NB4 (cell line): ENCODE results near the gene SPATA6L.

ENCODE experiments used
- DNase-seq: peaks from one replicate; pipeline ENCODE4 v3.0.0; 2010; ENCODE audit warnings: low read depth
- H3K4me3 ChIP-seq: one replicate; pipeline ENCODE4 v1.5.1; 2011; ENCODE audit warnings: mild to moderate bottlenecking, low read depth, low read length, moderate library complexity
- MYC ChIP-seq: IDR thresholded peaks from 2 replicates; pipeline ENCODE4 v1.6.1; 2011; ENCODE audit warnings: low read depth, low read length
- POLR2A ChIP-seq: IDR thresholded peaks from 2 replicates; pipeline ENCODE4 v1.6.1; 2011; ENCODE audit warnings: mild to moderate bottlenecking; ENCODE audit not compliant: insufficient read length; ENCODE audit errors: extremely low read depth
- TF ChIP-seq, protein P1 (sequence below): IDR thresholded peaks from one replicate; pipeline ENCODE4 v1.5.1; 2012; ENCODE audit warnings: low read depth, low read length
- TF ChIP-seq, protein P2 (sequence below): IDR thresholded peaks from 2 replicates; pipeline ENCODE4 v1.6.1; 2011; ENCODE audit warnings: low read depth, low read length

SPATA6L gene

DNA sequence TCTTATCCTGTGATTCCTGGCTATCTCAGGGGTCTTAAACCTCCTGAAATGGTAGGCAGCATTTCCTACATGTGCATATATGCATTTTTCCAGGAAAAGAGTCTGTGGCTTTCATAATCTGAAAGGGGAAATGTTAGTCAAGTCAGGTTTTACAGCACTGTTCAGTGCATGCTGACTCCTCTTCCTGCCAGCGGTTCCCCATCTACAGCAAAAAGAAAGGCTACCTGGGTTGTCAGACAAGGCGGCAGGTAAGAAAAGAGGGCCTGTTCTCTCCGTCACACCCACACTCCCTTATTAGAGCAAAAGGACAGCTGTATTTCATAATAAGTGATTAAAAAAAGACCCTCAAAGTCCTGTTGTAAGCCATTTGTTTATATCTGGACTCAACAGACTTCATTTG is 4.3 kb upstream of the SPATA6L start:
- no peak overlapping the region for H3K4me3 ChIP-seq
- no peak for DNase-seq
- TF ChIP-seq, protein P1, sequence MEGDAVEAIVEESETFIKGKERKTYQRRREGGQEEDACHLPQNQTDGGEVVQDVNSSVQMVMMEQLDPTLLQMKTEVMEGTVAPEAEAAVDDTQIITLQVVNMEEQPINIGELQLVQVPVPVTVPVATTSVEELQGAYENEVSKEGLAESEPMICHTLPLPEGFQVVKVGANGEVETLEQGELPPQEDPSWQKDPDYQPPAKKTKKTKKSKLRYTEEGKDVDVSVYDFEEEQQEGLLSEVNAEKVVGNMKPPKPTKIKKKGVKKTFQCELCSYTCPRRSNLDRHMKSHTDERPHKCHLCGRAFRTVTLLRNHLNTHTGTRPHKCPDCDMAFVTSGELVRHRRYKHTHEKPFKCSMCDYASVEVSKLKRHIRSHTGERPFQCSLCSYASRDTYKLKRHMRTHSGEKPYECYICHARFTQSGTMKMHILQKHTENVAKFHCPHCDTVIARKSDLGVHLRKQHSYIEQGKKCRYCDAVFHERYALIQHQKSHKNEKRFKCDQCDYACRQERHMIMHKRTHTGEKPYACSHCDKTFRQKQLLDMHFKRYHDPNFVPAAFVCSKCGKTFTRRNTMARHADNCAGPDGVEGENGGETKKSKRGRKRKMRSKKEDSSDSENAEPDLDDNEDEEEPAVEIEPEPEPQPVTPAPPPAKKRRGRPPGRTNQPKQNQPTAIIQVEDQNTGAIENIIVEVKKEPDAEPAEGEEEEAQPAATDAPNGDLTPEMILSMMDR: no peak
- no peak for TF ChIP-seq POLR2A
- TF ChIP-seq, protein P2, sequence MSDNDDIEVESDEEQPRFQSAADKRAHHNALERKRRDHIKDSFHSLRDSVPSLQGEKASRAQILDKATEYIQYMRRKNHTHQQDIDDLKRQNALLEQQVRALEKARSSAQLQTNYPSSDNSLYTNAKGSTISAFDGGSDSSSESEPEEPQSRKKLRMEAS: no peak
- TF ChIP-seq MYC: no peak

DNA sequence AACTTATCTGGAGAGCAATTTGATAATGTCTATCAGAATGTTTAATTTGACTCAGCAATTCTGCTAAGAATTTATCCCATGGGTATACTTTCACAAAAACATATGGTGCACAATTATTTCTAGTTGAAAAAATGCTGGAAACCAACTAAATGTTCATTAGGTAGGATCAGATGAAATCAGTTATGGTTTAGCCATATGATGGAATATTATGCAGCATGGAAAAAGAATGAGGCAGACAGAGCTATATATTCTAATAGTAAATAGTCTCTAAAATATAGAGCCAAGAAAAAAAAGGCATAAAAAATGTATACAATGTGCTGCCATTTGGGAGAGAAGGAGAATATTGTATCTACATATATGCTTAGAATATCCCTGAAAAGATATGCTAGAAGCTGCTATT is 3.6 kb upstream of the SPATA6L start:
- H3K4me3 ChIP-seq: no peak overlapping the region
- TF ChIP-seq MYC (no peak), POLR2A (no peak)
- TF ChIP-seq, protein P1: no peak
- DNase-seq: no peak

DNA sequence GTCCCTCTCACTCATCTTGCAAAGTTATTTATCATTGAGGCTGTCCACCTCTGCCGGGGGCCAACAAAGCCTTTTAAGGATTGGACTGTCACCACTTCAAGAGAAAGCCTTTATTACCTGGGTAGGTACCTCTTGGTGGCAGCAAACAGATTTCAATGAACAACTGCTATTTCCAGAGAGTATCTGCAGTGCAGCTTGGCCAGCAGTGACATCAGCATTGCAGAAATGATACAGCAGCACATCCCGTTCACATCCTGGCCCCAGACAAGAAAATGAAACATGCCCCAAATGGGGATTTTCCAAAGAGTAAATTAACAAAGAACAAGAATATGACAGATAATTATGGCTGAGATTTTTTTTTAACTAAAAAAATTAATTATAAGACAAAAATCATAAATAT is 2.3 kb upstream of the SPATA6L start:
- no peak for DNase-seq
- TF ChIP-seq POLR2A (no peak), MYC (no peak)
- TF ChIP-seq, protein P2: no peak
- TF ChIP-seq, protein P1: no peak
- no peak overlapping the region for H3K4me3 ChIP-seq

DNA sequence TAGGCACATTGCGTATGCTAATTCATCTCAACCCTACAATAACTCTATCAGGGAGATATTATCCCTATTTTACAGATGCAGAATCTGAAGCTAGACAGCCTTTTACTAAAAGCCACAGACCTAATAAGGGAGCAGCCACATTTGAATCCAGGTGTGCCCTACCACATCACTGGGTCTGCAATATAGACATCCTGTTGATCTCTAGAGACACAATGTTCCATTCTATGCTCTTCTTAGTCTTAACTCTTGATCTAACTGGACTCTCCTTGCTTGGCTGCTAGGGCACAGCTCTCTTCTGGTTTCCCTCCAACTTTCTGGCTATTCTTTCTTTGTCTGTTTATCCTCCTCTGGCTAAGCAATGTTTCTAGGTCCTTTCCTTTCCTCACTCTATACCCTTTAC is 1.4 kb upstream of the SPATA6L start:
- no peak overlapping the region for H3K4me3 ChIP-seq
- no peak for DNase-seq
- TF ChIP-seq MYC (no peak), POLR2A (no peak)
- TF ChIP-seq, protein P1: no peak
- TF ChIP-seq, protein P2: no peak

DNA sequence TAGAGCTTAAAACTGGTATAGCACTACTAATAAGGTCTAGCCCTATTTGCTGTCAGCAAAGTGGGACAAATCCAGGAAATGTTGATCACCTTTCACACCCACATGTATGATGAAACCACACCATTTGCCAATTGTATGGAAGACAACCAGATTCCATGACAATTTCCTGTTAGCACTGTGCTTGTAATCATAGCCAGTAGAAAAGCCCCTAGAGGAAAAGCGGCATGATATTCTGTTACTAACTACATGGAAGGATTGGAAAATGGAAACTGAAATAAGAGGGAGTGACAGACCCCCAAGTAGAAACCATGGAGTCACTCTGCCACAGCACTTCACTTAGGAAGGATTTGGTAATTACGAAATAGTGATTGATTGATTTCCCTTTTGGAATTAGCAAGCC is 923 bp downstream of the SPATA6L start:
- no peak overlapping the region for H3K4me3 ChIP-seq
- TF ChIP-seq, protein P2: no peak
- TF ChIP-seq, protein P1: no peak
- TF ChIP-seq POLR2A (no peak), MYC (no peak)
- no peak for DNase-seq

DNA sequence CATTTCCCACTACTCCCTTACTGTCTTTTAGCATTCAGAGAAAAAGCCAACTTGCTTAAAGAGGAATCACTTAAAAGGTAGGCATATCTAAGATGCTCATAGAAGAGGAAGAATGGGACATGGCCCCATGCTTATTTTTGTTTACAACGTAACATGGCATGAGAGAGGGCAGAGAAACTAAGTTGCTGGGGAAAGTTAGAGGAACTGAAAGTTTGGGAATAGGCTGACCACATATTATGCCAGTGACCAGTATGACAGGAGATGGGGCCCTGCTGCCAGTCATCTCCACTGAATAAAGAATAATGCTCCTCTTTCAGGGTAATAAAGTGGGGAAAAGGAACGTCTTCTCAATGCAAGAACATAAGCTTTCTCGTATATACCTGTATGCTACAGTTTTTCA is 2.3 kb downstream of the SPATA6L start:
- H3K4me3 ChIP-seq: no peak overlapping the region
- TF ChIP-seq, protein P1: no peak
- TF ChIP-seq MYC (no peak), POLR2A (no peak)
- TF ChIP-seq, protein P2: no peak

More for the DNA sequence above, 2.3 kb downstream of the SPATA6L start:
- DNase-seq: peak; percentile 28
